IPS-20b (cell line): ENCODE data around the gene TLE1.
"Not testable (repeated sequence)": the region's sequence is repeated elsewhere in the genome, so short reads cannot be mapped to it uniquely, and the experiment has no call there.

Experiments
- H3K27ac ChIP-seq: one replicate; pipeline ENCODE4 v1.5.1; 2013; ENCODE audit warnings: low read length
- H3K27me3 ChIP-seq: 2 replicates; pipeline ENCODE4 v1.6.1; 2013; ENCODE audit warnings: mild to moderate bottlenecking, low read length, inconsistent platforms; ENCODE audit not compliant: insufficient read depth
- H3K36me3 ChIP-seq: 2 replicates; pipeline ENCODE4 v1.6.1; 2013; ENCODE audit warnings: low read depth, mild to moderate bottlenecking, inconsistent platforms, low read length, moderate library complexity; ENCODE audit not compliant: insufficient read depth
- H3K4me1 ChIP-seq: 2 replicates; pipeline ENCODE4 v1.6.1; 2013; ENCODE audit warnings: mild to moderate bottlenecking, control low read depth, inconsistent platforms, low read length, moderate library complexity; ENCODE audit not compliant: insufficient read depth
- H3K4me3 ChIP-seq: 2 replicates; pipeline ENCODE4 v1.5.1; 2013; ENCODE audit warnings: mild to moderate bottlenecking, low read length, inconsistent platforms
- H3K9ac ChIP-seq: 2 replicates; pipeline ENCODE4 v1.6.1; 2013; ENCODE audit warnings: low read depth, mild to moderate bottlenecking, inconsistent platforms, low read length, moderate library complexity
- H3K9me3 ChIP-seq: 2 replicates; pipeline ENCODE4 v1.6.1; 2013; ENCODE audit warnings: mild to moderate bottlenecking, low read depth, low read length, inconsistent platforms; ENCODE audit not compliant: insufficient read depth

TLE1 gene

GRCh38 chr9:81689343-81690175, at the start of gene TLE1:
TSS of gene TLE1 (minus strand) at chr9:81689547. CDS start at chr9:81688240, 1,307 bp downstream.
- Histone ChIP-seq H3K4me3 (peak within 1 kb of the TSS; percentile 96), H3K27ac (peak within 1 kb of the TSS; percentile 29), H3K27me3 (peaks cover 21% of the 10 kb centered on the region), H3K4me1 (peaks cover 34% of the 10 kb centered on the region), H3K36me3 (peaks cover 20% of the 10 kb centered on the region), H3K9me3 (no peaks in the 10 kb centered on the region), H3K9ac (peak within 1 kb of the TSS; percentile 85)

DNA sequence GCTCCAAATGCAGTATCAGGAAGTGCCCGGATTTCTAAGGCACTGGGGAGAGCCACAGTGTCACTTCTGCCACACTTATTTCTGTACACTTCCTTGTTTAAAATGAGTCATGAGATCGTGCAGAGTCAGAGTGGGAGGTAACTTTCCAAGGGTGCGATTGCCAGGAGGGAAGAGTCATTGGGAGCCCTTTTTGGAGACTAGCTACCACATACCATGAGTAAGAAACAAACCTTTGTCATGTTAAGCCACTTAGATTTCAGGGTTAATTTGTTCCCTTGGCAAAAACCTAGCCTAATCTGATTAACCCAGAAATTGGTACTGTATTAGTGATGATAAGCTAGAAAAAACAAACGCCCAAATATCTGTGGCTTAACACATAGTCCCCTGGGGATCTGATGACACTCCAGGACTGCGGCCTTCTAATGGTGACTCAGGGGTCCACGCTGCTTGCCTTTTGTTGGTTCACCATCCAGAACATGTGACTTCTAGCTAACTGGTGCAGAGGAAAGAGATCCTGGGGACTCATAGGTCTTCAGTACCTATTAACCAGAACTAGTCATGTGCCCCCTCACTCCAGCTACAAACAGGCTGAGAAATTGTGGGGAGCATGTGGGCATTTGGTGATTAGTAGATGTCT, 48.6 kb upstream of the TLE1 start:
- peaks cover 3% of the 10 kb centered on the region; the same call in 1 of the 2 replicates for H3K4me1 ChIP-seq
- no peak overlapping the region for H3K4me3 ChIP-seq
- no peaks in the 10 kb centered on the region for H3K36me3 ChIP-seq
- H3K9ac ChIP-seq = no peak overlapping the region
- no peaks in the 10 kb centered on the region for H3K27me3 ChIP-seq
- no peaks in the 10 kb centered on the region for H3K9me3 ChIP-seq
- no peak overlapping the region for H3K27ac ChIP-seq

- H3K4me3 ChIP-seq, H3K9me3 ChIP-seq, H3K9ac ChIP-seq, H3K27ac ChIP-seq, H3K27me3 ChIP-seq, H3K4me1 ChIP-seq, H3K36me3 ChIP-seq: not testable (repeated sequence)
Observed at GRCh38 chr9:81730498-81730897, 41.2 kb upstream of the TLE1 start.

- Histone ChIP-seq H3K9ac (no peak overlapping the region), H3K27me3 (no peaks in the 10 kb centered on the region), H3K9me3 (no peaks in the 10 kb centered on the region), H3K36me3 (no peaks in the 10 kb centered on the region), H3K27ac (no peak overlapping the region), H3K4me1 (no peaks in the 10 kb centered on the region), H3K4me3 (no peak overlapping the region)
Observed at GRCh38 chr9:81729135-81729534, 39.8 kb upstream of the TLE1 start.

DNA sequence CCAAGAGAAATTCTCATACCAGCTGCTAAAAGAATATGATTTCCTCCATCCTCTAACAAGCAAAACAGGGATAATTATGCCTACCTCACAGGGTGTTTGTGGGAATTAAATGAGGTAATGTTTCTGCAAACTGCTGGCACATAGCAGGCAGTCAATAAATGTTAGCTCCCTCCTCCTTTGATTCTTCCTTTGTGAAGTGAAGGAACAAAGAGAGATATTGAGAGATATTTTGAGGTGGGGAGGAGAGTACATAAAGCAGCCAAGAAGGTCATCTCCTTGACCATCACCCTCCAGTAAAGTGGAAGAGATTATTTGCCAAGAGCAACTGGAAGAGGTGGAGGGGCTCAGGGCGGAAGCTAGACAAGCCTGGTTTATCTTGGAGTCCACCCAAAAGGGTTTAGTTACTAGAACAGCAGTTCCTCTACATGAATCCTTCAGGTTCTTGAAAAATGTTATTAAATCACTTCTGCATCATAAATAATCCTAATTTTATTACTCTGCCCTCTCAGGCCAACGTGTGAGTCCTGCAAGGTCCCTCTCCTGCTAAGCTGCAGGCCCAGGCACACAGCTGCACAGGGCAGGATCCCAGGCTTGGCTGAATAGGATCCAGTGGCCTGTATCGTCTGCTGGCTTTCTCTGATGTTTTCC, 35.0 kb upstream of the TLE1 start:
- no peak overlapping the region for H3K9ac ChIP-seq
- H3K4me3 ChIP-seq = no peak overlapping the region
- peaks cover 6% of the 10 kb centered on the region; the same call in 1 of the 2 replicates for H3K4me1 ChIP-seq
- H3K36me3 ChIP-seq = no peaks in the 10 kb centered on the region
- no peaks in the 10 kb centered on the region for H3K9me3 ChIP-seq
- H3K27ac ChIP-seq = no peak overlapping the region
- no peaks in the 10 kb centered on the region for H3K27me3 ChIP-seq

- H3K9me3 ChIP-seq = no peaks in the 10 kb centered on the region
- no peak overlapping the region for H3K4me3 ChIP-seq
- H3K36me3 ChIP-seq = no peaks in the 10 kb centered on the region
- H3K9ac ChIP-seq = no peak overlapping the region
- no peaks in the 10 kb centered on the region for H3K27me3 ChIP-seq
- peaks cover 18% of the 10 kb centered on the region; the same call in 1 of the 2 replicates for H3K4me1 ChIP-seq
- no peak overlapping the region for H3K27ac ChIP-seq
Observed at GRCh38 chr9:81722277-81722676, 32.9 kb upstream of the TLE1 start.

GRCh38 chr9:81720450-81721086, 31.2 kb upstream of the TLE1 start:
- Histone ChIP-seq H3K4me1 (peaks cover 22% of the 10 kb centered on the region; the same call in 1 of the 2 replicates), H3K4me3 (no peak overlapping the region), H3K9me3 (no peaks in the 10 kb centered on the region), H3K27me3 (no peaks in the 10 kb centered on the region), H3K9ac (no peak overlapping the region), H3K36me3 (no peaks in the 10 kb centered on the region), H3K27ac (no peak overlapping the region)

DNA sequence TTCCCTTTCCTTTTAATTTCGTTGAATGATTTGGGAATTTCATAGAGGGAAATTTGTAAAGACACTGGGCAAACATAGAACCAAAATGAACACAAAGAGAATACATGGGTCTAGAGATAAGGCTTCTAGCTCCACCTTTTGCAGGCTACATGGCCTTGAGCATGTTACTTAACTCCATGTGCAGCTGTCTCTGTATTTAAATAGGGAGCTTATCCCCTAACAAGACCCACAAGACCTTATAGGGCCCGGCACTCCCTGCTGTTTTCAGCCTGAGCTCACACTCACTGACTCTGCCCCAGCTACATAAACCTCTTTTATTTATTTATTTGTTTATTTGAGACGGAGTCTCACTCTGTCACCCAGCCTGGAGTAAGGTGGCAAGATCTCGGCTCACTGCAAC, 30.6 kb upstream of the TLE1 start:
- Histone ChIP-seq H3K4me3 (no peak overlapping the region), H3K36me3 (no peaks in the 10 kb centered on the region), H3K9me3 (no peaks in the 10 kb centered on the region), H3K27me3 (no peaks in the 10 kb centered on the region), H3K9ac (no peak overlapping the region), H3K4me1 (peaks cover 22% of the 10 kb centered on the region; the same call in 1 of the 2 replicates), H3K27ac (no peak overlapping the region)

DNA sequence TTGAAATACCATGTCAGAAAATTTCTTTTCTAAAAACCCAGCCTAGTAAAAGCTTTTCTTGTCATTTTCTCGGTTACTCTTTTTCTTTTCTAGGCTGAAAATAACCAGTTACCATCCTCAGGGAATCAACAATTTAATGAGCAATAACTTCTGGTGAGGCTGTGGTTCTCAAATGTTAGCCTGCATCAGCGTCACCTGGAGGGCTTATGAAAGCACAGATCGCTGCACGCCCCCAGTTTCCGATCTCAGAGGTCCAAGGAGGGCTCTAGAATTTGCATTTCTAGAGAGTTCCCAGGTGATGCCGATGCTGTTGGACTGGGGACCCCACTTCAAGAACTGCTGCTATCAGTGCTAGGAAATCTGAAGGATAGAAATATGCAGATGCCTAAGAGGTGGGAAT, 28.9 kb upstream of the TLE1 start:
- Histone ChIP-seq H3K27me3 (no peaks in the 10 kb centered on the region), H3K9ac (peak overlapping the region; percentile 46; the same call in 1 of the 2 replicates), H3K4me3 (no peak overlapping the region), H3K4me1 (peaks cover 22% of the 10 kb centered on the region; the same call in 1 of the 2 replicates), H3K9me3 (no peaks in the 10 kb centered on the region), H3K36me3 (no peaks in the 10 kb centered on the region), H3K27ac (no peak overlapping the region)

- Histone ChIP-seq H3K9me3 (no peaks in the 10 kb centered on the region), H3K27me3 (no peaks in the 10 kb centered on the region), H3K4me3 (peak overlapping the region; percentile 25; the same call in 1 of the 2 replicates), H3K9ac (peak overlapping the region; percentile 46; the same call in 1 of the 2 replicates), H3K36me3 (no peaks in the 10 kb centered on the region), H3K27ac (no peak overlapping the region), H3K4me1 (peaks cover 17% of the 10 kb centered on the region; the same call in 1 of the 2 replicates)
Observed at GRCh38 chr9:81717747-81718077, 28.4 kb upstream of the TLE1 start.

DNA sequence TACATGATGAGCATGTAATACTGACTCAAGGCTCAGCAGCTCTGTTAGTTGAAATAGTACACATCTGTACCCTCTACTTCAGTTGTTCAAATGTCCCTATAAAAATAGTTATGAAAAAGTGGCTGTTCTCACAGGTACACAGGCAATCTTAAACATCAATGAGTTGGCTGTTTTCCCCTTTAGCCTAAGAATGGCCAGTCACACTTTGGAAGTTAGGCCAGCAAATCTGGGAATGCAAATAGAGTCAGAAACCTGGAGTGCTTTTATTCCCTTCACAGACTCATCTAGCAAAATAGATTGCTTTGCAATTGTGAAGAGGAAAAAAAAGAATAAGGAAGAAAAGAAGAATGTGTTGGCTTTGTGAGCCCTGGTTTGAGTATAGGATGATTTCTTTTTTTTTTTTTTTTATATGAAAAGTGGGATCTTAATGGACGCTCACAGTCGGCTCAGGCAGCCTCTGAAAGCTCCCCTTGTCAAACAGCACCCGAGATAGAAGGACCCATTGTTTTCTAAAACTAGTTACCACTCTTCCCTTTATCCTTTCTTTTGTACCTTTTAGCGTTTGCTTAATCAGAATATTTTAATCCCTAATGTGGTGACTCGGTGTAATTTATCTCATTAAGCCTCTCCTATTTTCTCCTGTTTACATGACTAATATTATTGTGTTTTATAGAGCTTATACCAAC, 27.9 kb upstream of the TLE1 start:
- no peak overlapping the region for H3K27ac ChIP-seq
- H3K9me3 ChIP-seq = no peaks in the 10 kb centered on the region
- peaks cover 16% of the 10 kb centered on the region; the same call in 1 of the 2 replicates for H3K4me1 ChIP-seq
- peak overlapping the region; percentile 46; the same call in 1 of the 2 replicates for H3K9ac ChIP-seq
- no peaks in the 10 kb centered on the region for H3K36me3 ChIP-seq
- no peaks in the 10 kb centered on the region for H3K27me3 ChIP-seq
- no peak overlapping the region; the same call in 1 of the 2 replicates for H3K4me3 ChIP-seq
